Lung (tissue), 12 donors: ENCODE data around the gene COL18A1. TPM values are rescaled to one million over a fixed set of nuclear protein-coding genes. Genes with fewer than 3 reads are reported as not detected.

Experiments used
- ATAC-seq: fragments of 200-7000 bp; cut with Tn5 transposase; one replicate; pipeline ENCODE4 v1.9.1; 2020; ENCODE audit warnings: moderate number of reproducible peaks; ENCODE audit not compliant: insufficient read depth, low FRiP score
- DNase-seq, 3 donors: peaks; one replicate each; pipeline ENCODE4 v3.0.0-alpha.2; 2013 to 2017
- H3K27ac ChIP-seq, 2 donors: one replicate each; pipeline ENCODE4 v1.5.1; 2013; ENCODE audit warnings: mild to moderate bottlenecking in 2 of 2, moderate library complexity in 2 of 2, control low read depth in 1 of 2, inconsistent platforms in 1 of 2, low read depth in 1 of 2, low read length in 1 of 2
- H3K27me3 ChIP-seq, 3 donors: one replicate each; pipeline ENCODE4 v1.5.1; 2013; ENCODE audit warnings: low read length in 2 of 3; ENCODE audit not compliant: control insufficient read depth in 3 of 3, insufficient read depth in 3 of 3
- H3K36me3 ChIP-seq, 4 donors: one replicate each; pipeline ENCODE4 v1.5.1; 2013; ENCODE audit warnings: low read length in 4 of 4, mild to moderate bottlenecking in 1 of 4, moderate library complexity in 1 of 4; ENCODE audit not compliant: control insufficient read depth in 4 of 4, insufficient read depth in 4 of 4
- H3K4me1 ChIP-seq, 5 donors: one replicate each; pipeline ENCODE4 v1.5.1; 2013; ENCODE audit warnings: low read length in 5 of 5, mild to moderate bottlenecking in 2 of 5, moderate library complexity in 1 of 5; ENCODE audit not compliant: control insufficient read depth in 5 of 5, insufficient read depth in 5 of 5
- H3K4me3 ChIP-seq: one replicate; pipeline ENCODE4 v1.5.1; 2013; ENCODE audit warnings: mild to moderate bottlenecking, control low read depth, moderate library complexity
- H3K9ac ChIP-seq, 2 donors: one replicate each; pipeline ENCODE4 v1.5.1; 2013; ENCODE audit warnings: low read length in 2 of 2, control low read depth in 1 of 2; ENCODE audit not compliant: insufficient read depth in 1 of 2
- H3K9me3 ChIP-seq, 4 donors: one replicate each; pipeline ENCODE4 v1.5.1; 2013; ENCODE audit warnings: low read length in 3 of 4, mild to moderate bottlenecking in 1 of 4, moderate library complexity in 1 of 4; ENCODE audit not compliant: control insufficient read depth in 4 of 4, insufficient read depth in 3 of 4
- CTCF ChIP-seq: IDR thresholded peaks from 2 replicates; pipeline ENCODE4 v1.5.1; 2012; ENCODE audit warnings: mild to moderate bottlenecking; ENCODE audit errors: control extremely low read depth, extremely low read depth
- WGBS, 2 donors: extraction: QIAGEN DNeasy Blood & Tissue Kit; methylation state at CpG; one replicate each; pipeline ENCODE4 v1.1.7; 2013; 5-methylcytosine and 5-hydroxymethylcytosine counted together
- polyA plus RNA-seq, 2 donors: library from polyadenylated mRNA; stranded (reverse); fragments of 200-250 nt; gene quantifications; one replicate each; pipeline ENCODE4 v1.2.1, GENCODE V29; 2013
- total RNA-seq, 2 donors: library from RNA; depleted of rRNA in 1 of 2; stranded (reverse); fragments of >200 nt in 1 of 2; gene quantifications; one replicate each; pipeline ENCODE4 v1.2.1, GENCODE V29; 2014 to 2021
- donor health status: control.
- donor health status: control.
- donor health status: Bipolar disorder and iron deficiency.
- donor health status: healthy.
- donor health status: DM: yes; HTN: yes; CAD: no.

The COL18A1 gene
- total and polyA plus RNA-seq, 4 donors: 42.7 to 102 (median 45.8) TPM

GRCh38 chr21:45448283-45448809 lies 43.4 kb downstream of the COL18A1 start:
- Histone ChIP-seq H3K9me3 (peaks cover 0 to 3% (median 2%) of the 10 kb centered on the region in 4 donors), H3K9ac (no peak overlapping the region), H3K4me3 (no peak overlapping the region), H3K36me3 (peaks cover 0 to 3% (median 0%) of the 10 kb centered on the region in 4 donors), H3K4me1 (peaks cover 0 to 8% (median 2%) of the 10 kb centered on the region in 5 donors), H3K27ac (no peak overlapping the region), H3K27me3 (peaks cover 0 to 3% (median 0%) of the 10 kb centered on the region in 3 donors)
- whole genome bisulfite sequencing, 2 donors: 86 to 89% methylated on average over 20 of the region's 20 CpGs
- ATAC-seq (no peak), DNase-seq (no peak)
- no peak for TF ChIP-seq CTCF

GRCh38 chr21:45448810-45449657 lies 44.1 kb downstream of the COL18A1 start:
- DNase-seq: peak; percentile 33 to 49 (median 33)
- H3K36me3 ChIP-seq: peaks cover 0 to 3% (median 0%) of the 10 kb centered on the region in 4 donors
- H3K4me3 ChIP-seq: no peak overlapping the region
- peaks cover 0 to 14% (median 5%) of the 10 kb centered on the region in 5 donors for H3K4me1 ChIP-seq
- no peak overlapping the region for H3K9ac ChIP-seq
- 82 to 90% methylated on average over 28 of the region's 28 CpGs for WGBS, 2 donors
- no peak for TF ChIP-seq CTCF
- H3K27me3 ChIP-seq: peaks cover 0 to 3% (median 0%) of the 10 kb centered on the region in 3 donors
- H3K27ac ChIP-seq: no peak overlapping the region
- H3K9me3 ChIP-seq: peaks cover 0 to 3% (median 2%) of the 10 kb centered on the region in 4 donors
- no peak for ATAC-seq

- Histone ChIP-seq H3K27me3 (peaks cover 0 to 3% (median 0%) of the 10 kb centered on the region in 3 donors), H3K9ac (no peak overlapping the region), H3K27ac (no peak overlapping the region), H3K4me3 (no peak overlapping the region), H3K9me3 (peaks cover 0 to 3% (median 2%) of the 10 kb centered on the region in 4 donors), H3K4me1 (peaks cover 0 to 22% (median 12%) of the 10 kb centered on the region in 5 donors), H3K36me3 (peaks cover 0 to 3% (median 0%) of the 10 kb centered on the region in 4 donors)
- ATAC-seq (no peak), DNase-seq (no peak)
- TF ChIP-seq CTCF: no peak
- 83 to 86% methylated on average over 22 of the region's 22 CpGs for WGBS, 2 donors
These were observed 44.9 kb downstream of the COL18A1 start for GRCh38 chr21:45449658-45450422.
